Endothelial cell of umbilical vein (primary cell): Measurements from ENCODE around the gene OXNAD1. TPM values are rescaled to one million over a fixed set of nuclear protein-coding genes. Genes with fewer than 3 reads are reported as not detected.

ENCODE experiments used
- BruUV-seq: library from RNA; stranded (reverse); fragments of 400-500 nt; replicated peaks from 2 replicates; lab custom pipeline; 2021; lab: Mats Ljungman, UMichigan
- CTCF ChIA-PET: fragments of 300-600, 350-600 bp; sonication (Branson Sonifier 250); formaldehyde crosslinking; loops from one replicate; lab custom pipeline; 2021; ENCODE audit warnings: antibody characterized with exemption, inconsistent platforms; lab: Charles Lee
- POLR2A ChIA-PET: fragments of 300-600, 350-600 bp; sonication (Branson Sonifier 250); formaldehyde crosslinking; loops from one replicate; lab custom pipeline; 2021; ENCODE audit warnings: antibody characterized with exemption, inconsistent platforms; lab: Charles Lee
- DNase-seq: peaks from one replicate; pipeline ENCODE4 v3.0.0-alpha.2; 2011; ENCODE audit warnings: low read depth, low spot score
- FAIRE-seq: peaks from 2 replicates; lab custom pipeline; 2011; peaks lifted over from hg19 to GRCh38; lab: Jason Lieb, UNC
- H2AFZ ChIP-seq: 2 replicates; pipeline ENCODE4 v1.6.0; 2012; ENCODE audit warnings: low read depth, low read length, control low read depth, inconsistent platforms
- H3K27ac ChIP-seq: 2 replicates; pipeline ENCODE4 v1.5.1; 2011; ENCODE audit warnings: low read depth, mild to moderate bottlenecking, control low read depth, low read length, moderate library complexity; ENCODE audit not compliant: insufficient read depth
- H3K27me3 ChIP-seq, 2 experiments: 2 replicates each; pipeline versions ENCODE4 v1.6.0 to v1.6.1; 2011; ENCODE audit warnings: low read length in 2 of 2, mixed read lengths in 1 of 2; ENCODE audit not compliant: control insufficient read depth in 2 of 2, insufficient read depth in 2 of 2
- H3K36me3 ChIP-seq, 2 experiments: 2 replicates in 1 of 2; 3 replicates in 1 of 2; pipeline ENCODE4 v1.5.1; 2011; ENCODE audit warnings: low read length in 2 of 2, mild to moderate bottlenecking in 1 of 2, moderate library complexity in 1 of 2; ENCODE audit not compliant: control insufficient read depth in 2 of 2, insufficient read depth in 2 of 2; ENCODE audit errors: extremely low read depth in 1 of 2
- H3K4me1 ChIP-seq: 3 replicates; pipeline ENCODE4 v1.5.1; 2011; ENCODE audit warnings: mild to moderate bottlenecking, low read length; ENCODE audit not compliant: control insufficient read depth, insufficient read depth; ENCODE audit errors: extremely low read depth
- H3K4me2 ChIP-seq: 2 replicates; pipeline ENCODE4 v1.6.1; 2011; ENCODE audit warnings: low read length, control low read depth, mixed read lengths; ENCODE audit not compliant: insufficient read depth
- H3K4me3 ChIP-seq, 3 experiments: fragments of 200-600 bp in 1 of 3; sonication (generic), shearing (Covaris generic) in 1 of 3; replicated peaks in 1 of 3; 2 replicates each; pipeline ENCODE4 v1.5.1; 2011 to 2016; ENCODE audit warnings: control low read depth in 3 of 3, low read length in 3 of 3, mild to moderate bottlenecking in 2 of 3, inconsistent platforms in 1 of 3, low read depth in 1 of 3, moderate library complexity in 1 of 3; ENCODE audit not compliant: insufficient read depth in 1 of 3
- H3K79me2 ChIP-seq: 2 replicates; pipeline ENCODE4 v1.6.0; 2012; ENCODE audit warnings: low read length, inconsistent platforms; ENCODE audit not compliant: control insufficient read depth, insufficient read depth
- H3K9ac ChIP-seq: replicated peaks from 2 replicates; pipeline ENCODE3; 2011; ENCODE audit warnings: low read length, control low read depth; ENCODE audit not compliant: insufficient read depth; ENCODE audit errors: extremely low read depth
- H3K9me1 ChIP-seq: replicated peaks from 3 replicates; pipeline ENCODE4 v1.6.0; 2011; ENCODE audit warnings: mild to moderate bottlenecking, low read length; ENCODE audit not compliant: control insufficient read depth, insufficient read depth; ENCODE audit errors: extremely low read depth
- H3K9me3 ChIP-seq: replicated peaks from 2 replicates; pipeline ENCODE4 v1.5.1; 2012; ENCODE audit warnings: low read length, inconsistent platforms; ENCODE audit not compliant: control insufficient read depth, insufficient read depth
- H4K20me1 ChIP-seq: replicated peaks from 2 replicates; pipeline ENCODE3; 2011; ENCODE audit warnings: mild to moderate bottlenecking, low read length; ENCODE audit not compliant: control insufficient read depth, insufficient read depth; ENCODE audit errors: extremely low read depth
- CTCF ChIP-seq, 2 donors: IDR thresholded peaks; 1 replicate in 1 of 2; 2 replicates in 1 of 2; pipeline ENCODE4 v1.5.1; 2011; ENCODE audit warnings: low read length in 2 of 2, mild to moderate bottlenecking in 2 of 2, moderate library complexity in 2 of 2, control low read depth in 1 of 2, inconsistent platforms in 1 of 2, low read depth in 1 of 2; ENCODE audit not compliant: insufficient read depth in 1 of 2; ENCODE audit errors: extremely low read depth in 1 of 2
- EZH2 ChIP-seq: IDR thresholded peaks from 2 replicates; pipeline ENCODE4 v1.6.1; 2012; ENCODE audit warnings: borderline replicate concordance, low read depth, mild to moderate bottlenecking, moderate library complexity, low read length, inconsistent platforms; ENCODE audit not compliant: severe bottlenecking
- FOS ChIP-seq: IDR thresholded peaks from 2 replicates; pipeline ENCODE4 v1.6.1; 2011; ENCODE audit warnings: mild to moderate bottlenecking, low read length, moderate library complexity, borderline replicate concordance; ENCODE audit not compliant: insufficient read depth
- GATA2 ChIP-seq: IDR thresholded peaks from 2 replicates; pipeline ENCODE4 v1.7.0; 2011; ENCODE audit warnings: low read depth, mild to moderate bottlenecking, moderate library complexity, mixed read lengths, low read length; ENCODE audit not compliant: insufficient read length, insufficient read depth
- JUN ChIP-seq: IDR thresholded peaks from 2 replicates; pipeline ENCODE4 v1.6.1; 2011; ENCODE audit warnings: borderline replicate concordance, low read depth; ENCODE audit not compliant: insufficient read length, insufficient read depth
- MAX ChIP-seq: IDR thresholded peaks from 2 replicates; pipeline ENCODE4 v1.6.1; 2011; ENCODE audit not compliant: insufficient read depth, insufficient read length
- MYC ChIP-seq: IDR thresholded peaks from one replicate; pipeline ENCODE4 v1.6.1; 2011; ENCODE audit warnings: mild to moderate bottlenecking, low read depth, low read length
- POLR2A ChIP-seq: IDR thresholded peaks from 2 replicates; pipeline ENCODE4 v1.6.1; 2012; ENCODE audit warnings: low read depth, mild to moderate bottlenecking, control low read depth, low read length
- POLR2AphosphoS5 ChIP-seq: IDR thresholded peaks from 2 replicates; pipeline ENCODE4 v1.6.1; 2012; ENCODE audit warnings: low read depth, mild to moderate bottlenecking, control low read depth, low read length, moderate library complexity; ENCODE audit not compliant: insufficient read depth
- dilution Hi-C: fragments of 300-500 bp; cut with MboI; formaldehyde crosslinking; loops from one replicate; pipeline ENCODE4 v1.15.0; 2019; ENCODE audit warnings: low sequenced_read_pairs; ENCODE audit not compliant: extremely low pct_ligation_motif_present
- intact Hi-C: fragments of 100-400 bp; cut with micrococcal nuclease; formaldehyde crosslinking; loops from one replicate; pipeline ENCODE4 v1.10.0; 2022
- polyA plus RNA-seq, 4 experiments: library from polyadenylated mRNA; depleted of rRNA in 3 of 4; stranded (reverse) in 3 of 4; unstranded in 1 of 4; fragments of >200 nt; gene quantifications; 2 replicates each; pipeline versions ENCODE4 v1.2.1 to v1.2.3, GENCODE V29; 2011 to 2012; ENCODE audit warnings: missing spikeins in 1 of 4
- total RNA-seq: library from RNA; stranded (reverse); gene quantifications from 2 replicates; pipeline ENCODE4 v1.2.3, GENCODE V29; 2021

OXNAD1 gene
- total and polyA plus RNA-seq, 2 donors (not counting 3 experiments of a cell fraction or from before 2014, with no cell fraction given): 5.5 to 9.7 TPM

- Histone ChIP-seq H3K4me1 (no peaks in the 10 kb centered on the region), H4K20me1 (no peaks in the 10 kb centered on the region), H3K36me3 (peaks cover 0 to 7% of the 10 kb centered on the region in 2 experiments), H3K4me3 (no peak overlapping the region), H3K9me1 (no peaks in the 10 kb centered on the region), H3K27ac (no peak overlapping the region), H3K4me2 (no peak overlapping the region), H3K27me3 (no peaks in the 10 kb centered on the region), H3K9me3 (no peaks in the 10 kb centered on the region), H3K9ac (no peak overlapping the region), H3K79me2 (no peaks in the 10 kb centered on the region), H2AFZ (no peak overlapping the region)
- intact Hi-C loops (no loop called here), dilution Hi-C loops (no loop called here)
- CTCF ChIA-PET: interaction anchor here (0.6 kb wide), 1 partner anchor 31 kb away, joined by 3 read pairs; no protein-coding TSS in a partner anchor
- FAIRE-seq (no peak), DNase-seq (peak; percentile 18)
- POLR2A ChIA-PET: no interaction called here
- no TSS peak for BruUV-seq
- TF ChIP-seq POLR2AphosphoS5 (no peak), MYC (no peak), FOS (no peak), EZH2 (no peak), CTCF (IDR thresholded peaks at IDR 0.05; ENCODE audit: extremely low read depth in 1 of 2, insufficient read depth in 1 of 2, low read depth in 1 of 2, low read length in 2 of 2) (no peak), GATA2 (no peak), MAX (no peak), POLR2A (no peak), JUN (no peak)
Measured at GRCh38 chr3:16298891-16299290, 33.9 kb downstream of the OXNAD1 start.
